GM12874 (cell line): ENCODE measurements around the gene BRME1.

ENCODE experiments used
- TF ChIP-seq, protein P1 (sequence below): IDR thresholded peaks from 2 replicates; pipeline ENCODE4 v1.5.1; 2011; ENCODE audit warnings: low read depth, mild to moderate bottlenecking, control low read depth, low read length, moderate library complexity; ENCODE audit not compliant: insufficient read depth

Gene BRME1

DNA sequence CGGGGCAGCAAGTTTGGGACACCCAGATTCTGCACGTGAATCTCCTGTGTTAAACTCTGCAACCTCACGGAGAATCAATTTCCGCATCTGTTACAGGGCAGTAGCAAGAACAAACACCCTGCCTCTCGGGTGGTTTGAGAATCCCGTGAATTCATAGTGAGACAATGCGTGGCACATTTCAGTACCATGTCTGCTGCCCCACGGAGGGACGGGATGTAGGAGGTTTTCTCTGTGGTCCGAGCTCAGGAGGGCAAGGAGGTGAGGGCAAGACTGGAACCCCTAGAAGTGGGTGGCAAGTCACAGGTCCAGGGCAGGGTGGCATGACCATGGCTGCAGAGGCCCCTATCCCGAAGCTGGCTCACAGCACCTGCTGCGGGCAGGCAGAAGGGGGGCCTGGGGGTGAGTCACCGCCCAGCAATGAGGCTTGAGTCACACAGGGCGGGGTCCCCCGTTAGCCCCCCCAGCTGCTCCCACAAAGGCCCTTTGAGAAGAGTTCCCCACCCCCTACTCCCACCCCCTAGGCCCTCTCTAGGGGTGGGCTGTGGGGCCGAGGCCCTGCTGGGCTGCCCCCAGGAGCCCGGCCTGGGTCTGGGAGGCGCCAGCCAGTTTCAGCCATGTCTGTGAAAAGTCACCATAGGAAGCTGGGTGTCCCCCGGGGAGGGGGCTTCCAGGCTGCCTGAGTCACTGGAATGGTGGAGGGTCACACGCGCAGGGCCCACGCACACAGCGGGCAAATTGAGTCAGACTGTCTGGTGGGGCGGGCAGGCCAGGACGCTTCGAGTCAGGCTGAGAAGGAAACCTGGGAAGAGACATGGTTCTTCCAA lies 54.8 kb downstream of the BRME1 start:
- TF ChIP-seq, protein P1, sequence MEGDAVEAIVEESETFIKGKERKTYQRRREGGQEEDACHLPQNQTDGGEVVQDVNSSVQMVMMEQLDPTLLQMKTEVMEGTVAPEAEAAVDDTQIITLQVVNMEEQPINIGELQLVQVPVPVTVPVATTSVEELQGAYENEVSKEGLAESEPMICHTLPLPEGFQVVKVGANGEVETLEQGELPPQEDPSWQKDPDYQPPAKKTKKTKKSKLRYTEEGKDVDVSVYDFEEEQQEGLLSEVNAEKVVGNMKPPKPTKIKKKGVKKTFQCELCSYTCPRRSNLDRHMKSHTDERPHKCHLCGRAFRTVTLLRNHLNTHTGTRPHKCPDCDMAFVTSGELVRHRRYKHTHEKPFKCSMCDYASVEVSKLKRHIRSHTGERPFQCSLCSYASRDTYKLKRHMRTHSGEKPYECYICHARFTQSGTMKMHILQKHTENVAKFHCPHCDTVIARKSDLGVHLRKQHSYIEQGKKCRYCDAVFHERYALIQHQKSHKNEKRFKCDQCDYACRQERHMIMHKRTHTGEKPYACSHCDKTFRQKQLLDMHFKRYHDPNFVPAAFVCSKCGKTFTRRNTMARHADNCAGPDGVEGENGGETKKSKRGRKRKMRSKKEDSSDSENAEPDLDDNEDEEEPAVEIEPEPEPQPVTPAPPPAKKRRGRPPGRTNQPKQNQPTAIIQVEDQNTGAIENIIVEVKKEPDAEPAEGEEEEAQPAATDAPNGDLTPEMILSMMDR = no peak

DNA sequence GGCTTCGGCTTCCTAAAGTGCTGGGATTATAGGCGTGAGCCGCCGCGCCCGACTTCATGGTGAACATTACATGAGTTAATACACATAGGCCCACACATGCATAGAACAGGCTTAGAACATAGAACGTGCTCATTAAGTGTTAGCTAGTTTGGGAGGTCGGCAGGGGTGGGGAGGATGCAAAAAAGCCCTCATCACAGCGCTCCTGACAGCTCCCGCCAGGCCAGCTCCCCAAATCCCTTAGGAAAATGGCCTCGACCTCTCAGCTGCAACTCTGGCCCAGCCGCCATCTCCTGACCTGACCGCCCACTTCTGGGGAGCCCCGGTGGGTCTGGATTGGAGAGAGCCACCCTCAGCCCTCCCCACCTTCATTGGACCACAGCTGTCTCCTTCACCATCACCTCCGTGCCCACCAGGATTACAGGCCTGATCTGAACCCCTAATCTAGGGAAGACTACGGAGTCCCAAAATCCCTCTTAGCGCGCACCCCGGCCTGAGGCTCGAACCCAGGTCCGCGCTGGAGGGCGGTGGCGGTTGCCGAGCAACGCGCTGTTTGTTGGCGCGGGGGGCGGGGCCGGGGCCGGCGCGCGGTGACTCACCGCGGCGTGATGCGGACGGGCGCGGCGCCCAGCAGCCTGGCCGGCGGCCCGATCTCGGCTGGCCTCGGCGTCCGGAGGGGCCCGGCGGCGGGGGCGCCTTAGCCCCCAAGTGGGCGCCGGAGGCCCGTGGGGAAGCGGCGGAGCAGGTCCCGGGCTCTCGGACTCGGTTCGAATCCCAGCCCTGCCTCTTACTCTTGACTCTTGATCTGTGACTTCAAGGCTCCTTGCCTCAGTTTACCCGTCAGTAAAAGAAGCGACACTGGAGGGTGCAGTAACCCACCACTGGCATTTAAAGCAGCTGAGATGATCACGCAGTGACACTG lies 55.7 kb downstream of the BRME1 start:
- TF ChIP-seq, protein P1 = no peak

DNA sequence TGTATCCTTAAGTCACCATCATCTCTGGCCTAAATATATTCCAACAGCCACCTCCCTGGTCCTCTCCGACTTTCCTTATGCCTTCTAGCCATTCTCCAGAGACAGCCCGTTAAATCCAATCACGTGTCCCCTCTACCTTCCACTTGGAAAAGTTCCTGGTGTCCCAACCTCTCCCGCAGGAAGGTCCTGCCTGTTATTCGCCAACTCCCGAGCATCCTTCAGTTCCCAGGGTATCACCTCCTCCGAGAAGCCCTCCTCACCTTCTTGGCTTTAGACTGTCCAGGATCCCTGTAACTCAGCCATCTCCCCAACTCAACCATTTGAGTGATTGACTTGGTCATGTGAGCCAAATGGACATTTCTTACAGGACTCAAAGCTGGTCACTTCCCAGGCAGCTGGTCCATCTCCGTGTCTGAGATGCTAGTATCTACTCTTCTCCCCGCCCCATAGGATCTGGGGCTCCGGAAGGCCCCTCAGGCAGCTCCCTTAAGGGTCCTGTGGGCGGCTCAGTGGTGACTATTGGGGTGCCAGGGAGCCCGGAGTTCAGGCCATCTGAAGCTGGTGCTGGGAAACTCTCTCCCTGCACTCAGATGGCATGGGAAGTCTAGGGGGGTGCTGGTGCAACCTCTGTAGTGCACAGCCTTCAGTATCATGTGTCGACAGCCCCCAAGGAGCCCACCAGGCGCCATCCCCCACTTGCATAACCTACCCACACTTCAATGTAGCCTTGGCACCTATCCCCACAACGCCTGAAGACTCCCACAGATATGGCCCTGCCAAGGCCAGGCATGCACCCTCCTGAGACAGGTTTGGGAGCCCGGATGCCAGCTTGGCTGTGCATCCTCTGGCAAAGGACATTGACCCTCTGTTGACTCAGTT lies 56.9 kb downstream of the BRME1 start:
- TF ChIP-seq, protein P1 = no peak

DNA sequence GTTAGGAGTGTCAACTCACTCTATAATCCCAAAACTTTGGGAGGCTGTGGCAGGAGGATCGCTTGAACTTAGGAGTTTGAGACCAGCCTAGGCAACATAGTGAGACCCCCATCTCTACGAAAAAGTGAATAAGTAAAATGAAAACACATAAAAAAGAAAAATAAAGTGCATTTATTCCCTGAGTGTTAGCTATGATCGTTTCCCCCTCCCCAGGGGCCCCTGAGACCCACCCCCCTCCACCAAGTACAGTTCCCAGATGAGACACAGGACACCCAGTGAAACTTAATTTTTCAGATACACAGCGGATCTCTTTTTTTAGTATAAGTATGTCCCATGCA lies 57.6 kb downstream of the BRME1 start:
- TF ChIP-seq, protein P1 = no peak

DNA sequence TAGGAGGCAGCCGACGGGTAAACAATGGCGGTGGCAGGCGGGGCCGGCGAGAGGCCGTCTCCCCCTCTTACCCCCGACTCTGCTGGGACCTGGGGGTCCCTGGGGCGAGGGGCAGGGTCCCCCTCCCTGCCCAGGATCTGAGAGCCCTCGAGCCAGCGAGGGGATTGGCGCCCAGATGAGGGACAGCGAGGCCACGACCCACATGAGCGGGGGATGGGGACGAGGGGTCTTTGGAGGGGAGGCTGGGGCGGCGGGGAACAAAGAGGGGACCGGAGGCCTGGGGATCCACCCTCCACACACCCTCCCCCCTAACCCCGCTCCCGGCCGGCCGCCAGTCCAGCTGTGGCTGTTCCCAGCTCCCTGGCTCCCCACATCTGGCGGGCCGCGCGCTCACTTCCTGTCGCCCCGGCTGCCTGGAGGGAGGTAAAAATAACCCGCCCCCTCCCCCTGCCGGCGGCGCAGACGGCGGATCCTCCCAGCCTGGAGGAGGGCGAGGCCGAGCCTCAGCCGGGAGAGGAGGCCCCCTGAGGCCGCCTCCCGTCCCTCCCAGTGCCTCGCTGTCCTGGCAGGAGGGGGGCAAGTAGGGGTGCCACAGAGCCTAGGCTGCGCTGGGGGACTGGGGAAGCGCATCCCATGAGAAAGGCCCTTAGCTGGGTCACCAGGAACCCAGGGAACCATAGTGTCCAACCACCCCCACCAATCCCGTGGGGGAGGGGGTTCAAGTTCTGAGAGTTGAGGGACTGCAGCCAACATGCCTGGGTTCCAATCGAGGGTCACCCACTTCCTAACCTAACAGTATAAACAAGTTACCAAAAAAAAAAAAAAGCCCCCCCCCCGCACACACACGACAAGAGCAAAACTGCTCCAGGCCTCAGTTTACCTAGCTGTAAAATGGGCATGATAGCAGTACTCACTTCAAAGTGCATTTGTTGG lies 58.2 kb downstream of the BRME1 start:
- TF ChIP-seq, protein P1 = no peak

DNA sequence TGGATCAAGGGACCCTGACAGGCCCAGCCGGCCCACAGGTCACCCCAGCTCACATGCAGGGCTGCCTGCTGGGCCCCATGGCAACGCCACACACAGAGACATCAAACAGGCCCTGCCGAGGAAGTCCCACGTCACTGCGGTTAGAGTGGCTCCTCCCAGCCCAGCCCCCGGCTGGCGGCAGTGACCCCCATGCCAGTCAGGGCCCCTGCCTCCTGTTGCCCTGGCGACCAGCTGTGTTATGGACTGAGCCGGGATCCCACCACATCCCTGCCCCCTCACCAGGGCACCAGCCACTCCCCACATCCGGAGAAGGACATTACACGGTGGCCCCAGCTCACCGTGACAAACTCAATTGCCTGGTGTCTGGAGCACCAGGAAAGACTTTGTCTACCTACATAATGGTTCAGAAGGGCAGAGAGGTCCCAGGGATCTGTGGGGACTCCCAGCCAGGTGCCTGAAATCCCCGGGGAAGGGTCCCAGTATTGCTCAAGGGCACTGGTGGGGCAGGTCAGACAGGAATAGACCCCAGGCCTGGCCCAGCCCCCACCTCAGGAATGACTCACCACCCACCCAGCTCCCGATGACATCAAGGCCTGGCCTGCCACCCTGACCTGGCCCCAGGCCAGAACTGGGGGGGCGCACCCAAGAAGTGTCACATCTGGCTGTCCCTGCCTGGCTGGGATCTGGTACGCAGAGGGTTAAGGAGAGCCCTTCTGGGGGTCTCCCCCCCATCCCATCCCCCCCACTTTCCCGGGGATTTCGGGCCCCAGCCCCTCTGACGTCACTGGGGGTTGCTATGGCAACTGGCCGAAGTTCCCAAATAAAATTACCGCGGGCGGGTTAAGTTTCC lies 59.1 kb downstream of the BRME1 start:
- TF ChIP-seq, protein P1 = no peak
